ENCODE measurements around the gene SHKBP1.
A peak's percentile ranks its signal among the peaks of the same experiment; 100 is the strongest.
"Not testable (repeated sequence)": the region's sequence is repeated elsewhere in the genome, so short reads cannot be mapped to it uniquely, and the experiment has no call there.

SHKBP1 gene

GRCh38 chr19:40556953-40557530 lies 19.6 kb upstream of the SHKBP1 start:
- no peak for DNase-seq

DNA sequence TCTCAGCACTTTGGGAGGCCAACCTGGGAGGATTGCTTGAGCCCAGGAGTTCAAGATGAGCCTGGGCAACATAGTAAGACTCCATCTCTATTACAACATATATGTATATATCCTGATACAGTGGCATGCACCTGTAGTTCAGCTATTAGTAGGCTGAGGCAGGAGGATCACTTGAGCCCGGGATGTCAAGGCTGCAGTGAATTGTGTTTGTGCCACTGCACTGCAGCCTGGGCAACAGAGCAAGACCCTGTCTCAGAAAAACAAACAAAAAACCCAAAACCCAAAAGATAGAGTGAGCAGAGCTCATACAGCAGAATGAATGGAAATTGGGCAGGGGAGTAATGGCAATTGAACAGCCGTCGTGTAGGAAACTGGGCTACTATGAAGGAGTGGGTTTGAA lies 17.3 kb upstream of the SHKBP1 start:
- DNase-seq = no peak

GRCh38 chr19:40560092-40560507 lies 16.6 kb upstream of the SHKBP1 start:
- no peak for DNase-seq

DNA sequence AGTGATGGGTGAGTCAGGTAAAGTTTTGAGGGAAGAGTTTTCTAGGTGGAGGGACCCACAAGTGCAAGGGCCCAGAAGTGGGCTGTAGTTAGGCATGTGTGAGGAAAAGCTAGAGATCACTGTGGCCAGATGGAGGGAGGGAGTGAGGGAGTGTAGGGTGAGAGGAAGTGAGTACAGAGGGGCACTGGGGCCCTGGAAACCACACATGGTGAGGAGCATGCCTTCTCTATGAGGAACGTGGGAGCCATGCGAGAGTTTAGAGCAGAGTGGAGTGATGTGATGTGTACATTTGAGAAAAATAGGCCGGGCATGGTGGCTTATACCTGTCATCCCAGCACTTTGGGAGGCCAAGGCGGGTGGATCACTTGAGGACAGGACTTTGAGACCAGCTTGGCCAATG lies 14.7 kb upstream of the SHKBP1 start:
- no peak for DNase-seq

DNA sequence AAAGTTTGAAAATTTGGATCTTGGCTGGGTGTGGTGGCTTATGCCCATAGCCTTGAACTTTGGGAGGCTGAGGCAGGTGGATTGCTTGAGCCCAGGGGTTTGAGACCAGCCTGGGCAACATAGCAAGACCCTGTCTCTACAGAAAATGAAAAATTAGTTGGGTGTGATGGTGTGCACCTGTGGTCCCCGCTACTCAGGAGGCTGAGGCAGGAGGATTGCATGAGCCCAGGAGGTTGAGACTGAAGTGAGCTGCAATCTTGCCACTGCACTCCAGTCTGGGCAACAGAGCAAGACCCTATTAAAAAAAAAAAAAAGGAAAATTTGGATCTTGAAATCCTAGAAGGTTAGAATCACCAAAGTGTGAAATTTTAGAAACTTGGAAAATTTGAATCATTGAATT lies 12.1 kb upstream of the SHKBP1 start:
- DNase-seq = not testable (repeated sequence)

GRCh38 chr19:40565355-40565754 lies 11.3 kb upstream of the SHKBP1 start:
- no peak for DNase-seq

GRCh38 chr19:40565910-40566495 lies 10.7 kb upstream of the SHKBP1 start:
- no peak for DNase-seq

- no peak for DNase-seq
Measured at GRCh38 chr19:40567040-40567749, 9.5 kb upstream of the SHKBP1 start.

DNA sequence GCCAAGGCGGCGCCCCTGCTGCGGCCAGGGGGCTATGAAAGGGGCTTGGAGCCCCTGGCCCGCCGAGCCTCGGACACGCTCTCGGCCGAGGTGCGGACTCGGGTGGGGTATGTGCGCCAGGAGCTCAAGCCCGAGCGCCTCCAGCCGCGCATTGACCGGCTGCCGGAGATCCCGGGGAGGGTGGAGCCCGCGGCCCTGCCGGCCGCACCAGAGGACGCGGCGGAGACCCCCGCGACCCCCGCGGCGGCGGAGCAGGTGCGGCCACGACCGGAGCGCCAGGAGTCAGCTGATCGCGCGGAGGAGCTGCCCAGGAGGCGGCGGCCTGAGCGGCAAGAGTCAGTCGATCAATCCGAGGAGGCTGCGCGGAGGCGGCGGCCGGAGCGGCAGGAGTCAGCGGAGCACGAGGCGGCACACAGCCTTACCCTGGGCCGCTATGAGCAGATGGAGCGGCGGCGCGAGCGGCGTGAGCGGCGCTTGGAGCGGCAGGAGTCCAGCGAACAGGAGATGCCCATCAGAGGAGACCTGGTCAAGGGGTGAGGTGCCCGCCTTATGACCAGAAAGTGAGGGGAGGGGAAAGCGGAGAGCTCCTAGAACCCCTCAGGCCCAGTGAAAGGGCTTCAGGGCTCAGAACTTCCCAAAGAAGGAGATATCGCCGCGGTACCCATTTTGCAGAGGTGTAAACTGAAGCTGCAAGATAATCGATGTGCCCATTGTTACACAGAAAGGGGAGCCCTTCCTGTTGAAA lies 8.8 kb upstream of the SHKBP1 start:
- DNase-seq = no peak

DNA sequence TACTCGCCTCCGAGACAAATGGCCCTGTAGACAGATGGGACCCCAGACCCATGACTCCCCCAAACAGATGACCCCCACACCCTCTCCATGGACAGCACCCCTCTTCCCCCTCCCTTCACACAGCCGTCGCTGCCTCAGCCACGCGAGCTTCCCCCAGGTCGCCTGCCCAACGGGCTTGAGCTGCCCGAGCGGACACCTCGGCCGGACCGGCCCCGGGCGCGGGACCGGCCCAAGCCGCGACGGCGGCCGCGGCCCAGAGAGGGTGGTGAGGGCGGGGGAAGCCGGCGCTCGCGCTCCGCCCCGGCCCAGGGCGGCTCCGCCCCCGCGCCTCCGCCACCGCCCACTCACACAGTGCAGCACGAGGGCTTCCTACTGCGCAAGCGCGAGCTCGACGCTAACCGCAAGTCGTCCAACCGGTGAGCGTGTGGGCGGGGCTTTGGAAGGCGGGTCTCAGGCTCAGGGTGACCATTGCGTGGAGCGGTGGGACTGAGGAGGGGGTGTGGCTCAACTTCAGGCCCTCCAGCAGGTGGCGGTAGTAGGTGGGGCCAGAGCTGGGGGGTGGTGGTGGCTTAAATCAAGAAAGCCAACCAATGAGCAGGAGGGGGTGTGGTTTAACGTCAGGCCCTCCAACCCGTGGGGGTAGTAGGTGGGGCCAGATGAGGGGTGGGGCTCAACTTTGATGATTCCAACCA lies 6.2 kb upstream of the SHKBP1 start:
- peak; percentile 94 for DNase-seq

GRCh38 chr19:40571005-40571318 lies 5.7 kb upstream of the SHKBP1 start:
- no peak for DNase-seq

GRCh38 chr19:40571831-40572495 lies 4.7 kb upstream of the SHKBP1 start:
- no peak for DNase-seq

GRCh38 chr19:40575326-40575725 lies 1.3 kb upstream of the SHKBP1 start:
- DNase-seq = no peak

- no peak for DNase-seq
Measured at GRCh38 chr19:40576151-40576584, 505 bp upstream of the SHKBP1 start.

GRCh38 chr19:40578442-40578908 lies 1.8 kb downstream of the SHKBP1 start:
- no peak for DNase-seq

DNA sequence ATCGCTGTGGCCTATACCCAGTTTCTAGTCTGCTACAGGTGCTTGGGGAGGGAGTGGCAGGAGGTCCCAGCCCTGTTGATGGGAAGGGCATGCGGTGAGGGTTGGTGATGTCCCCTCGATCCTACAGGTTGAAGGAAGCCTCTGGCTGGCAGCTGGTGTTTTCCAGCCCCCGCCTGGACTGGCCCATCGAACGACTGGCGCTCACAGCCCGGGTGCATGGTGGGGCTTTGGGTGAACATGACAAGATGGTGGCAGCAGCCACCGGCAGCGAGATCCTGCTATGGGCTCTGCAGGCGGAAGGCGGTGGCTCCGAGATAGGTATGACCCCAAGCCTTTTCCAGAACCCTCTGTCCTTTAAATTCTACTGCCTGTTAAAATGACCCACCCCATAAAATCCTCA lies 3.9 kb downstream of the SHKBP1 start:
- DNase-seq = no peak

DNA sequence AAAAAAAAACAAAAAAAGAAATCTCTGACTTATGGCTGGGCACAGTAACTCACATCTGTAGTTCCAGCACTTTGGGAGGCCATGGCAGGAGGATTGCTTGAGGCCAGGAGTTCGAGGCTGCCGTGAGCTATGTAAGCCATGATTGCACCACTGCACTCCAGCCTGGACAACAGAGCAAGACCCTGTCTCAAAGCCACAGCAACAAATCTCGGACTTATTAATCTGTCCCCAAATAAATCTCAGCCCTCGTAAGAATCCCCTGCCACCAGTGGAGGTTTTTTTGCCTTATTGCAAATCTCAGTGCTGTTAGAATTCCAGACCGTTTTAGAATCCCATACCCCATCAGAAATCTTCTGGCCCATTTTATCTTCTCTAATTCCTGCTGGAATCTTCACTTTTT lies 4.9 kb downstream of the SHKBP1 start:
- no peak for DNase-seq

DNA sequence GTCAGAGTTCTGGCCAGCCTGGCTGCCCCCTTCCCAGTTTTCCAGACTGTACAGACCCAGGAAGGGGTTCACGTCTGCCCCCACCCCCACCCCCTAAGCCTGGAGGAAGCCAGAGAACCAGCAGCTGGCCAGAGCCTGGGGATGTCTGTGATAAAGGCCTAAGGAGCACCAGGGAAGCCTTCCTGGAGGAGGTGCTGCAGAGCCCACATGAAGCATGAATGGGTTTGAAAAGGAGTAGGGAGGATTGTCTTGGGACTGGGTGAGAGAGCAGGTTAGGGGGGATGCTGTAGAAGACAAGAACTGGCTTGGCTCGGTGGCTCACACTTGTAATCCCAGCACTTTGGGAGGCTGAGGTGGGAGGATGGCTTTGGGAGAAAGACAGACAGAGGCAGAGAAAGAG lies 5.8 kb downstream of the SHKBP1 start:
- no peak for DNase-seq

- no peak for DNase-seq
Measured at GRCh38 chr19:40583283-40583682, 6.6 kb downstream of the SHKBP1 start.

DNA sequence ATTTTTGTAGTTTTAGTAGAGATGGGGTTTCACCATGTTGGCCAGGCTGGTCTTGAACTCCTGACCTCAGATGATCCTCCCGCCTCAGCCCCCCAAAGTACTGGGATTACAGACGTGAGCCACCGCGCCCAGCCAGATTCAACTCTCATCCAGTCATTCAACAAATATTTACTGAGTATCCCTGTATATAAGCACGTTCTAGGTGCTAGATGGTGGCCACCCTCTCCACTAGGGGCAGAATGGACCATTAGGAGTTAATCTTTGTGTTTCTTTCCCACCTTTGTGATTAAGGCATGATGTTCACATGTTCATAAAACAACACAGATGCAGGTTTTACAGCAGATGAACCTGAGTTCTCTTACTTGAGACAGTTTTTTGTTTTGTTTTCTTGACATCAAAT lies 7.3 kb downstream of the SHKBP1 start:
- no peak for DNase-seq

GRCh38 chr19:40585241-40585981 lies 8.7 kb downstream of the SHKBP1 start:
- DNase-seq = no peak

DNA sequence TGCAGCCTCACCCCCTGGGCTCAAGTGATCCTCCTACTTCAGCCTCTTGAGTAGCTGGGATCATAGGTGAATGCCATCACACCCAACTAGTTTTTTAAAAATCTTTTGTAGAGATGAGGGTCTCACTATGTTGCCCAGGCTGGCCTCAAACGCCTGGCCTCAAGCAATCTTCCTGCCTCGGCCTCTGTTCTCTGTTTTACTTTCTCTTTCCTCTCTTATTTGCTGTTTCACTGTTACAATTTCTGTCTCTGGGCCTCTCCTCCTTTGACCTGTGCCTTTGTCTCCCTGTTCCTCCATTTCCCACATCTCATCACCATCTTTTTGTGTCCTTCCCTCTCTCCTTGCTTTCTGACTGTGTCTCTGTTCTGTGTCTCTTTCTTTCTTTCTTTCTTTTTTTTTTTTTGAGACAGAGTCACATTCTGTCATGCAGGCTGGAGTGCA lies 9.3 kb downstream of the SHKBP1 start:
- DNase-seq = no peak

All from stimulated activated naive CD4-positive, alpha-beta T cell treated with Interleukin-2 at 50 U/mL for 16 hours (primary cell).